Coronary artery (tissue), 2 donors: ENCODE data around the gene SLC25A21.

Experiments used
- DNase-seq: peaks from one replicate; pipeline ENCODE4 v3.0.0-alpha.2; 2017; ENCODE audit warnings: low spot score
- H3K27ac ChIP-seq, 2 donors: fragments of 200-600 bp; sonication (generic); one replicate each; pipeline ENCODE4 v1.5.1; 2016 to 2019
- H3K4me3 ChIP-seq: fragments of 200-600 bp; sonication (generic); 2 replicates; pipeline ENCODE4 v1.5.1; 2016; ENCODE audit warnings: mild to moderate bottlenecking, moderate library complexity
- TF ChIP-seq, protein P1 (sequence below): fragments of 200-600 bp; sonication (generic); IDR thresholded peaks from one replicate; pipeline ENCODE4 v1.5.1; 2019; ENCODE audit warnings: antibody characterized with exemption

Gene SLC25A21

DNA sequence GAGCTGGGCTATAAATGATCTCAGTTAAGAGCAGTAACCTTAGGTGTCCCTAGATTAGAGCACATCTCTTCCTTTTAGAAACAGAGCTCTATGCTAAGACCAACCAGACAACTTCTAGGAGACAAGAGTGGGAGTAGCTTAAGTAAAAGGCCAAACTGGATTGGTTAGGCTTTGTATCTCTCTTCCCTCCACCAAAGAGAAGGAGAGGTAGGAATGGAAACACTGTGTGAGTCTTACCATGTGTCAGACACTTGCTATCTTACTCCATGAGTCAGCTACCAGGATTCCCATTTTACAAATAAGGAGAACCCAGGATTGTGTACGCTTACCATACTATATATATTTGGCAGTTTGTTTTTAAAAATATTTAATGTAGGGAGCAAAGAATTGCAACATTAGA, 387.9 kb downstream of the SLC25A21 start:
- TF ChIP-seq, protein P1, sequence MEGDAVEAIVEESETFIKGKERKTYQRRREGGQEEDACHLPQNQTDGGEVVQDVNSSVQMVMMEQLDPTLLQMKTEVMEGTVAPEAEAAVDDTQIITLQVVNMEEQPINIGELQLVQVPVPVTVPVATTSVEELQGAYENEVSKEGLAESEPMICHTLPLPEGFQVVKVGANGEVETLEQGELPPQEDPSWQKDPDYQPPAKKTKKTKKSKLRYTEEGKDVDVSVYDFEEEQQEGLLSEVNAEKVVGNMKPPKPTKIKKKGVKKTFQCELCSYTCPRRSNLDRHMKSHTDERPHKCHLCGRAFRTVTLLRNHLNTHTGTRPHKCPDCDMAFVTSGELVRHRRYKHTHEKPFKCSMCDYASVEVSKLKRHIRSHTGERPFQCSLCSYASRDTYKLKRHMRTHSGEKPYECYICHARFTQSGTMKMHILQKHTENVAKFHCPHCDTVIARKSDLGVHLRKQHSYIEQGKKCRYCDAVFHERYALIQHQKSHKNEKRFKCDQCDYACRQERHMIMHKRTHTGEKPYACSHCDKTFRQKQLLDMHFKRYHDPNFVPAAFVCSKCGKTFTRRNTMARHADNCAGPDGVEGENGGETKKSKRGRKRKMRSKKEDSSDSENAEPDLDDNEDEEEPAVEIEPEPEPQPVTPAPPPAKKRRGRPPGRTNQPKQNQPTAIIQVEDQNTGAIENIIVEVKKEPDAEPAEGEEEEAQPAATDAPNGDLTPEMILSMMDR, result no peak
- Histone ChIP-seq H3K27ac (no peak overlapping the region), H3K4me3 (no peak overlapping the region)
- DNase-seq, result no peak

DNA sequence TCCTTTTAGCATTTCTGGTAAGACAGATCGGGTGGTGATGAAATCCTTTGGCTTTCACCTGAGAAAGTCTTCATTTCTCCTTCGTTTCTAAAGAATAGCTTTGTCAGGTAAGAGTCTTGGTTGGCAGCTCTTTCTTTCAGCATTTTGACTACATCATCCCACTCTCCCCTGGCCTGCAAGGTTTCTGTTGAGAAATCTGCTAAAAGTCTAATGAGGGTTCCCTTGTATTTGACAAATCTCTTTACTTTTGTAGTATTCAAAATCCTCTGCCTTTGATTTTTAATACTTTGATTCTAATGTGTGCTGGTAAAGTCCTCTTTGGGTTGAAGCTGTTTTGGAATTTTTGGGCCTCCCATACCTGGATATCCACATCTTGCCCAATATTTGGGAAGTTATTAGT, 390.5 kb downstream of the SLC25A21 start:
- Histone ChIP-seq H3K4me3 (no peak overlapping the region), H3K27ac (no peak overlapping the region)
- DNase-seq, result no peak
- TF ChIP-seq, protein P1, result no peak

DNA sequence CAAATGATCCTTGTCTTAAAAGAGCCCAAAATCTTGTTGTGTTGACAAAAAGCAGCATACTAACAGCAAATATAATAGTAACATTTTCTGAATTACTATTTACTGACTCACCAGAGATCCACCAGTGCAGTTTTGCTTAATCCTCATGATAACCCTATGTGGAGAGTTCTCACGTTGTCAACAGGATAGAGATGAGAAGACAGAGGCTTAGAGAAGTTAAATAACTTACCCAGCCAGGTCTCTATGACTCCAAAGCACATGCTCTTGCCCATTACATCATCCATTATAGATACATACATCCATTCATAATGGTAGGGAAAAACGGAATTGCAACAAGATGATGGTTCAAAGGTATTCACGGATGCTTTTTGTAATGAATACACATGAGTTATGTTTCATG, 398.8 kb downstream of the SLC25A21 start:
- TF ChIP-seq, protein P1, result no peak
- no peak overlapping the region for H3K4me3 ChIP-seq
- H3K27ac ChIP-seq, result no peak overlapping the region
- no peak for DNase-seq

DNA sequence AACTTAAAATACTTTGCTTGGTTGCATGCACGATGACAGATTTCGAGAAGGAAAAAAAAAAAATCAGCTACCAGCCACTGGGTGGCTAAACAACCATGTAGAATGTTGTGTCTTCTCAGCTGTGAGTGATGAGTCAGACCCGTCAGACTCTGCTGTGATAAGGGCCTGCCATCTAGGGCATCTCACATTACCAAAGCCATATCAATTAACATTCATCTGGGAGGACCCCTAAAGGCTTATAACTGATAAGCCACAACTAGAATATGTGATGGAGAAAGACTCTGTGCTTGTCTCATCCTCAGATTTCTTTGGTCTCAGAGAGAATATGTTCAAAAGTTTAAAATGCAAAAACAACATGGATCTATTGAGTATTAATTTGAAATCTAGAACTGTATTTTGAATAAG, 399.3 kb downstream of the SLC25A21 start:
- DNase-seq, result no peak
- Histone ChIP-seq H3K4me3 (no peak overlapping the region), H3K27ac (no peak overlapping the region)
- TF ChIP-seq, protein P1, result no peak

DNA sequence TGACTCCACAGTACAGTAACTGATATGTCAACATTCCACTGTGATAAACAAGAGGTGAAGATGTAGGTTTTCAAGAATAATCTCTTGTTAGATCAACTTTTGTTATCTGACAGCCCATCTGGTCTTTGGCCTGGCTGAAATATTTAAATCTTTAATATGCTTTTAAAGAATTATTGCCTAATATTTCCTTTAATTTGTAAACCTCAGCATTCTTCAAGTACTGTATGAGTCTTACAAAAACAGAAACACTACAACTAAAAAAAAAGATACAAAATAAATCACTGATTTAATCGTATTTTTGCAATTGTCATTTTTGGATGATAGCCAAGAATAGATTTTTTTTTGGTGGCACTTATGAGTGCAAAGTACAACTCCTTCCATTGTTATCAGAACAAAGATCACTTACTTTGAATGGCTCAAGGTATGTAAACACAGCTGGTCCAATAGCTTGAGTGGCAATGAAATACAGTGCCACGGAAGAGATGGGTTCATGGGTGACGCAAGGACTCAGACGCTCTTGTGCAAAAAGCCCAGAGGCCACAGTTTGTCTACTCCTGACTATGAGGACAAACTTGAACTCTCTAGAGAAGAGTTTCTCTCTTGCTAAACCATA, 401.3 kb downstream of the SLC25A21 start:
- no peak overlapping the region for H3K4me3 ChIP-seq
- TF ChIP-seq, protein P1, result no peak
- no peak overlapping the region for H3K27ac ChIP-seq
- no peak for DNase-seq

DNA sequence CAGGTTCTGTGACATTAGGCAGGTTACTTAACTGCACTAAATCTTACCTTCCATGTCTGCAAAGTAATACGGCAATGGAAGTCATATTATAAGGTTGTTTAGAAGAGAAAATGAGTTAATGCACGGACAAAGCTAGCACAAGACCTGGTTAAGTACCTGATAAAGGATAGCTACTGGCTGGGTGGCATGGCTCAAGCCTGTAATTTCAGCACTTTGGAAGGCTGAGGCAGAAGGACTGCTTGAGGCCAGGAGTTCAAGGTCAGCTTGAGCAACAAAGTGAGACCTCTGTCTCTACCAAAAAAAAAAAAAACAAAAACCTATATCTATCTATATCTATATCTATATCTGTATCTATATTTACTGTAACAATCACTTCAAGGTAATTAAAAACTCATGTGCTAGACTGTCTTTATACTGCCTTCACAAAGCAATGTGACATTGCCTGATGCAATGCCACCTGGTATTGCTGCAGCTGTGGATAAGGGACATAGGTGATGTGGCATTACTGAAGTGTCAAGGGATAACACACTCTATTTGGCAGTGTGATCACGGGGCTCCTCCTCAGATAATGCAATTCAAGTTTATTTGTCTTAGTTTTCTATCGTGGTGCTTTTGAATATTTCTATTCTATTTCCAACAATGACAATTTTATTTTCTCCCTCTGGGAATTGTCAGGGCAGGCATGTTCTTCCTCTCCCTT, 403.6 kb downstream of the SLC25A21 start:
- no peak overlapping the region for H3K27ac ChIP-seq
- H3K4me3 ChIP-seq, result no peak overlapping the region
- no peak for DNase-seq
- TF ChIP-seq, protein P1, result no peak
